HCT116 (cell line): Measurements from ENCODE around the gene SMIM23. TPM values are rescaled to one million over a fixed set of nuclear protein-coding genes. Genes with fewer than 3 reads are reported as not detected.

Experiments used
- ATAC-seq: fragments of 200-7000 bp; cut with Tn5 transposase; 2 replicates; pipeline ENCODE4 v1.9.1; 2020; ENCODE audit warnings: mild to moderate bottlenecking, moderate library complexity
- BruUV-seq: library from RNA; stranded (reverse); fragments of 400-500 nt; replicated peaks from 2 replicates; lab custom pipeline; 2021; lab: Mats Ljungman, UMichigan
- CTCF ChIA-PET: fragments of 300-600 bp; sonication (Branson Sonifier 250); formaldehyde crosslinking; loops from one replicate; lab custom pipeline; 2021; ENCODE audit warnings: antibody characterized with exemption; lab: Charles Lee
- POLR2A ChIA-PET: fragments of 300-600, 350-600 bp; sonication (Branson Sonifier 250); formaldehyde crosslinking; loops from one replicate; lab custom pipeline; 2021; ENCODE audit warnings: antibody characterized with exemption; lab: Charles Lee
- RAD21 ChIA-PET, 2 experiments: fragments of 300-600 bp; sonication (Branson Sonifier 250); formaldehyde crosslinking; loops; one replicate each; lab custom pipeline; 2023; ENCODE audit warnings: low total read pairs in 2 of 2; ENCODE audit not compliant: uncharacterized antibody in 2 of 2, unreplicated experiment in 2 of 2, low non-redundant PET in 1 of 2; lab: Charles Lee
- DNase-seq: peaks from one replicate; pipeline ENCODE4 v3.0.0-alpha.2; 2010; ENCODE audit warnings: low read depth, low spot score
- H2AFZ ChIP-seq: fragments of 200-600 bp; shearing (Covaris generic), sonication (generic); 2 replicates; pipeline ENCODE4 v1.6.1; 2017; ENCODE audit warnings: low read depth, mixed run types, mixed read lengths, antibody characterized with exemption, low read length; ENCODE audit not compliant: poor library complexity, severe bottlenecking
- H3K27ac ChIP-seq: 2 replicates; pipeline ENCODE4 v1.5.1; 2012; ENCODE audit warnings: low read depth, low read length
- H3K27me3 ChIP-seq: fragments of 200-600 bp; sonication (generic); 2 replicates; pipeline ENCODE4 v1.6.1; 2016; ENCODE audit warnings: mixed run types, low read length, mixed read lengths; ENCODE audit not compliant: insufficient read depth
- H3K36me3 ChIP-seq, 2 experiments: fragments of 200-500 bp in 1 of 2; fragments of 200-600 bp in 1 of 2; sonication (Bioruptor generic) in 1 of 2; sonication (generic) in 1 of 2; 2 replicates each; pipeline versions ENCODE4 v1.5.1 to v1.6.1; 2014 to 2016; ENCODE audit warnings: low read length in 2 of 2, inconsistent platforms in 1 of 2, mixed read lengths in 1 of 2, mixed run types in 1 of 2; ENCODE audit not compliant: insufficient read depth in 2 of 2, control insufficient read depth in 1 of 2
- H3K4me1 ChIP-seq, 2 experiments: fragments of 200-600 bp in 1 of 2; sonication (generic) in 1 of 2; 2 replicates each; pipeline versions ENCODE4 v1.5.1 to v1.6.1; 2012 to 2017; ENCODE audit warnings: low read length in 2 of 2, inconsistent platforms in 1 of 2, mild to moderate bottlenecking in 1 of 2, mixed read lengths in 1 of 2, mixed run types in 1 of 2, moderate library complexity in 1 of 2; ENCODE audit not compliant: insufficient read depth in 2 of 2, control insufficient read depth in 1 of 2
- H3K4me2 ChIP-seq: fragments of 200-600 bp; sonication (generic); 2 replicates; pipeline ENCODE4 v1.6.1; 2017; ENCODE audit warnings: mixed run types, low read length, mixed read lengths
- H3K4me3 ChIP-seq, 2 experiments: fragments of 200-600 bp in 1 of 2; sonication (generic) in 1 of 2; replicated peaks in 1 of 2; 2 replicates each; pipeline ENCODE4 v1.5.1; 2011 to 2016; ENCODE audit warnings: low read length in 2 of 2, control low read depth in 1 of 2, low read depth in 1 of 2, mild to moderate bottlenecking in 1 of 2, mixed read lengths in 1 of 2, mixed run types in 1 of 2
- H3K79me2 ChIP-seq: fragments of 200-600 bp; sonication (generic); 2 replicates; pipeline ENCODE4 v1.6.1; 2017; ENCODE audit warnings: mild to moderate bottlenecking, mixed run types, low read length, moderate library complexity, mixed read lengths; ENCODE audit not compliant: insufficient read depth
- H3K9ac ChIP-seq: fragments of 200-600 bp; sonication (generic); 2 replicates; pipeline ENCODE4 v1.6.1; 2016; ENCODE audit warnings: low read length, mixed read lengths
- H3K9me2 ChIP-seq: fragments of 200-600 bp; sonication (generic), shearing (Covaris generic); 2 replicates; pipeline ENCODE4 v1.6.1; 2017; ENCODE audit warnings: mixed run types, mild to moderate bottlenecking, moderate library complexity; ENCODE audit not compliant: insufficient read depth
- H3K9me3 ChIP-seq, 2 experiments: fragments of 200-500 bp in 1 of 2; fragments of 200-600 bp in 1 of 2; sonication (Bioruptor generic) in 1 of 2; sonication (generic) in 1 of 2; 2 replicates each; pipeline ENCODE4 v1.6.1; 2014 to 2017; ENCODE audit warnings: low read length in 2 of 2, mixed read lengths in 2 of 2, inconsistent platforms in 1 of 2, low read depth in 1 of 2, mild to moderate bottlenecking in 1 of 2, mixed run types in 1 of 2, moderate library complexity in 1 of 2; ENCODE audit not compliant: control insufficient read depth in 1 of 2, insufficient read depth in 1 of 2
- H4K20me1 ChIP-seq: fragments of 200-600 bp; sonication (generic), shearing (Covaris generic); 2 replicates; pipeline ENCODE4 v1.6.1; 2017; ENCODE audit warnings: mixed run types, mild to moderate bottlenecking, moderate library complexity; ENCODE audit not compliant: insufficient read depth
- ATF3 ChIP-seq: IDR thresholded peaks from 2 replicates; pipeline ENCODE4 v1.6.1; 2012
- CBX3 ChIP-seq: IDR thresholded peaks from 2 replicates; pipeline ENCODE4 v1.6.1; 2012; ENCODE audit warnings: low read depth
- CEBPB ChIP-seq: IDR thresholded peaks from 2 replicates; pipeline ENCODE4 v1.6.1; 2012; ENCODE audit warnings: low read depth
- CTCF ChIP-seq, 3 experiments: fragments of 200-600 bp in 1 of 3; sonication (generic) in 1 of 3; IDR thresholded peaks in 2 of 3; conservative IDR thresholded peaks in 1 of 3; 2 replicates each; pipeline ENCODE4 v1.5.1; 2012 to 2017; ENCODE audit warnings: low read depth in 2 of 3, low read length in 2 of 3, antibody characterized with exemption in 1 of 3, borderline replicate concordance in 1 of 3, control low read depth in 1 of 3, mild to moderate bottlenecking in 1 of 3, mixed read lengths in 1 of 3, mixed run types in 1 of 3, moderate library complexity in 1 of 3; ENCODE audit not compliant: insufficient read depth in 1 of 3
- EGR1 ChIP-seq: IDR thresholded peaks from 2 replicates; pipeline ENCODE4 v1.6.1; 2012; ENCODE audit warnings: low read depth
- EZH2 ChIP-seq: fragments of 200-600 bp; sonication (generic); IDR thresholded peaks from 2 replicates; pipeline ENCODE4 v1.6.1; 2017; ENCODE audit warnings: antibody characterized with exemption, mixed run types
- JUND ChIP-seq: IDR thresholded peaks from 2 replicates; pipeline ENCODE4 v1.6.1; 2012
- MAX ChIP-seq: IDR thresholded peaks from 2 replicates; pipeline ENCODE4 v1.6.1; 2012
- POLR2A ChIP-seq: IDR thresholded peaks from 2 replicates; pipeline ENCODE4 v1.7.0; 2011; ENCODE audit warnings: borderline replicate concordance; ENCODE audit not compliant: insufficient read depth, insufficient read length; ENCODE audit errors: extremely low read depth
- POLR2AphosphoS5 ChIP-seq: IDR thresholded peaks from 2 replicates; pipeline ENCODE4 v1.6.1; 2011; ENCODE audit warnings: mild to moderate bottlenecking, low read depth, low read length, moderate library complexity
- RAD21 ChIP-seq: IDR thresholded peaks from 2 replicates; pipeline ENCODE4 v1.6.1; 2012; ENCODE audit warnings: low read depth, mild to moderate bottlenecking
- REST ChIP-seq: IDR thresholded peaks from 2 replicates; pipeline ENCODE4 v1.6.1; 2012; ENCODE audit warnings: low read depth
- SIN3A ChIP-seq: IDR thresholded peaks from 2 replicates; pipeline ENCODE4 v1.6.1; 2012; ENCODE audit warnings: low read depth
- SP1 ChIP-seq: IDR thresholded peaks from 2 replicates; pipeline ENCODE4 v1.6.1; 2012; ENCODE audit warnings: low read depth
- SRF ChIP-seq: IDR thresholded peaks from 2 replicates; pipeline ENCODE4 v1.6.1; 2012; ENCODE audit warnings: low read depth
- YY1 ChIP-seq: IDR thresholded peaks from 2 replicates; pipeline ENCODE4 v1.6.1; 2011; ENCODE audit warnings: low read length, low read depth, moderate library complexity, mild to moderate bottlenecking; ENCODE audit not compliant: insufficient replicate concordance; ENCODE audit errors: extremely low read depth
- ZBTB33 ChIP-seq: IDR thresholded peaks from 2 replicates; pipeline ENCODE4 v1.6.1; 2011; ENCODE audit warnings: mild to moderate bottlenecking, low read length, moderate library complexity; ENCODE audit not compliant: insufficient replicate concordance; ENCODE audit errors: extremely low read depth
- ZFX ChIP-seq: fragments of 450-650 bp; IDR thresholded peaks from 2 replicates; pipeline ENCODE4 v1.6.1; 2017
- ZNF274 ChIP-seq: fragments of 200-500 bp; sonication (Bioruptor generic); IDR thresholded peaks from 2 replicates; pipeline ENCODE4 v1.6.1; 2014; ENCODE audit warnings: mild to moderate bottlenecking, low read depth, low read length, inconsistent platforms
- intact Hi-C: fragments of 100-400 bp; cut with micrococcal nuclease; formaldehyde crosslinking; loops from 2 replicates; pipeline ENCODE4 v1.10.0; 2022
- total RNA-seq: library from RNA; stranded (reverse); gene quantifications from one replicate; pipeline ENCODE4 v1.2.1, GENCODE V29; 2021; ENCODE audit not compliant: unreplicated experiment

SMIM23 gene
- total RNA-seq, 1 experiment from 2014 or later = not detected

GRCh38 chr5:171795381-171795780 lies 9.8 kb downstream of the SMIM23 start:
- Histone ChIP-seq H3K36me3 (no peaks in the 10 kb centered on the region), H3K27me3 (peaks cover under 1% of the 10 kb centered on the region; the same call in 1 of the 2 replicates), H4K20me1 (no peaks in the 10 kb centered on the region), H3K4me2 (no peak overlapping the region), H3K9me3 (no peaks in the 10 kb centered on the region), H3K9ac (no peak overlapping the region), H3K27ac (no peak overlapping the region), H2AFZ (no peak overlapping the region), H3K4me3 (no peak overlapping the region), H3K79me2 (no peaks in the 10 kb centered on the region), H3K9me2 (no peaks in the 10 kb centered on the region), H3K4me1 (no peaks in the 10 kb centered on the region)
- RAD21 ChIA-PET = no interaction called here
- ATAC-seq (no peak), DNase-seq (no peak)
- POLR2A ChIA-PET = no interaction called here
- CTCF ChIA-PET = no interaction called here
- no TSS peak for BruUV-seq
- intact Hi-C loops = no loop called here
- TF ChIP-seq CEBPB (no peak), POLR2A (no peak), MAX (no peak), SP1 (no peak), JUND (no peak), ZNF274 (no peak), CTCF (IDR thresholded peaks at IDR 0.05 in 2 of 3, conservative IDR thresholded peaks at IDR 0.05 in 1 of 3; ENCODE audit: borderline replicate concordance in 1 of 3, insufficient read depth in 1 of 3, low read depth in 2 of 3, low read length in 2 of 3) (no peak), EZH2 (no peak), SIN3A (no peak), REST (no peak), ATF3 (no peak), RAD21 (no peak), ZBTB33 (no peak), SRF (no peak), YY1 (no peak), EGR1 (no peak), POLR2AphosphoS5 (no peak), ZFX (no peak), CBX3 (no peak)
